Thoracic aorta (tissue), 2 donors: ENCODE data around the gene WASF3. TPM values are rescaled to one million over a fixed set of nuclear protein-coding genes. Genes with fewer than 3 reads are reported as not detected.
"Not testable (repeated sequence)": the region's sequence is repeated elsewhere in the genome, so short reads cannot be mapped to it uniquely, and the experiment has no call there.

Experiments used
- ATAC-seq: fragments of 150-250 bp; one replicate; pipeline ENCODE4 v1.8.0; 2017; ENCODE audit warnings: low read depth; ENCODE audit not compliant: insufficient number of reproducible peaks, low FRiP score
- DNase-seq: peaks from one replicate; pipeline ENCODE4 v3.0.0-alpha.2; 2020; ENCODE audit warnings: low spot score
- H3K27ac ChIP-seq, 2 donors: fragments of 200-600 bp; sonication (generic); 1 replicate in 1 of 2; 2 replicates in 1 of 2; pipeline ENCODE4 v1.5.1; 2016; ENCODE audit warnings: mild to moderate bottlenecking in 2 of 2, moderate library complexity in 2 of 2
- H3K27me3 ChIP-seq: fragments of 200-600 bp; sonication (generic); replicated peaks from 2 replicates; pipeline ENCODE4 v1.6.0; 2016; ENCODE audit warnings: mild to moderate bottlenecking; ENCODE audit not compliant: insufficient read depth
- H3K36me3 ChIP-seq: fragments of 200-600 bp; sonication (generic); one replicate; pipeline ENCODE4 v1.5.1; 2016
- H3K4me1 ChIP-seq, 2 donors: fragments of 200-600 bp; sonication (generic); 1 replicate in 1 of 2; 2 replicates in 1 of 2; pipeline versions ENCODE4 v1.5.1 to v1.6.0; 2016; ENCODE audit warnings: low read depth in 2 of 2, mild to moderate bottlenecking in 1 of 2; ENCODE audit not compliant: control insufficient read depth in 1 of 2
- H3K4me3 ChIP-seq: fragments of 200-600 bp; sonication (generic); 2 replicates; pipeline ENCODE4 v1.5.1; 2016; ENCODE audit warnings: mild to moderate bottlenecking
- H3K9me3 ChIP-seq: fragments of 200-600 bp; sonication (generic); 2 replicates; pipeline ENCODE4 v1.5.1; 2016
- CTCF ChIP-seq: fragments of 200-600 bp; sonication (generic); IDR thresholded peaks from one replicate; pipeline ENCODE4 v1.5.1; 2019; ENCODE audit warnings: antibody characterized with exemption
- total RNA-seq, 2 donors: library from RNA; depleted of rRNA; stranded (reverse); fragments of >200 nt; gene quantifications; one replicate each; pipeline versions ENCODE4 v1.1.0 to v1.2.3, GENCODE V29; 2016

The WASF3 gene
- total RNA-seq, 2 donors from 2014 or later = 16.4 to 20.0 TPM

GRCh38 chr13:26628706-26629105 is 71.2 kb downstream of the WASF3 start:
- DNase-seq (no peak), ATAC-seq (no peak)
- H3K9me3 ChIP-seq = peaks cover 15% of the 10 kb centered on the region
- no peaks in the 10 kb centered on the region for H3K27me3 ChIP-seq
- H3K4me1 ChIP-seq = no peaks in the 10 kb centered on the region
- H3K4me3 ChIP-seq = no peak overlapping the region
- H3K27ac ChIP-seq = no peak overlapping the region
- no peak for TF ChIP-seq CTCF
- H3K36me3 ChIP-seq = no peaks in the 10 kb centered on the region

- DNase-seq (no peak), ATAC-seq (no peak)
- no peaks in the 10 kb centered on the region for H3K36me3 ChIP-seq
- no peak overlapping the region for H3K4me3 ChIP-seq
- no peak for TF ChIP-seq CTCF
- H3K4me1 ChIP-seq = no peaks in the 10 kb centered on the region
- H3K27ac ChIP-seq = no peak overlapping the region
- H3K27me3 ChIP-seq = no peaks in the 10 kb centered on the region
- H3K9me3 ChIP-seq = peaks cover 8% of the 10 kb centered on the region
These were observed 71.9 kb downstream of the WASF3 start for GRCh38 chr13:26629260-26629825.

GRCh38 chr13:26635634-26636033 is 78.2 kb downstream of the WASF3 start:
- not testable (repeated sequence) for DNase-seq, ATAC-seq, H3K27ac ChIP-seq, H3K36me3 ChIP-seq, H3K27me3 ChIP-seq, H3K9me3 ChIP-seq, H3K4me3 ChIP-seq, H3K4me1 ChIP-seq

GRCh38 chr13:26636073-26636472 is 78.6 kb downstream of the WASF3 start:
- H3K9me3 ChIP-seq, DNase-seq, H3K4me3 ChIP-seq, H3K27ac ChIP-seq, H3K27me3 ChIP-seq, ATAC-seq, H3K36me3 ChIP-seq, H3K4me1 ChIP-seq: not testable (repeated sequence)

GRCh38 chr13:26646603-26647002 is 89.1 kb downstream of the WASF3 start:
- no peak for TF ChIP-seq CTCF
- H3K4me1 ChIP-seq = no peaks in the 10 kb centered on the region
- H3K36me3 ChIP-seq = no peaks in the 10 kb centered on the region
- H3K9me3 ChIP-seq = no peaks in the 10 kb centered on the region
- no peaks in the 10 kb centered on the region for H3K27me3 ChIP-seq
- H3K27ac ChIP-seq = no peak overlapping the region
- no peak overlapping the region for H3K4me3 ChIP-seq
- ATAC-seq = no peak
- no peak for DNase-seq

- Histone ChIP-seq H3K27me3 (no peaks in the 10 kb centered on the region), H3K4me3 (no peak overlapping the region), H3K27ac (no peak overlapping the region), H3K4me1 (no peaks in the 10 kb centered on the region), H3K9me3 (no peaks in the 10 kb centered on the region), H3K36me3 (no peaks in the 10 kb centered on the region)
- DNase-seq (no peak), ATAC-seq (no peak)
- TF ChIP-seq CTCF = no peak
These were observed 93.8 kb downstream of the WASF3 start for GRCh38 chr13:26651234-26651633.
